Mesendoderm (in vitro differentiated cells): Measurements from ENCODE around the gene LBX1.
"Not testable (repeated sequence)": the region's sequence is repeated elsewhere in the genome, so short reads cannot be mapped to it uniquely, and the experiment has no call there.

ENCODE experiments used
- DNase-seq: peaks from one replicate; pipeline ENCODE4 v3.0.0; 2013
- H2AK5ac ChIP-seq: 2 replicates; pipeline ENCODE4 v1.6.1; 2013; ENCODE audit warnings: low read length, inconsistent platforms
- H2BK120ac ChIP-seq: 2 replicates; pipeline ENCODE4 v1.6.1; 2013; ENCODE audit warnings: low read depth, mild to moderate bottlenecking, low read length, moderate library complexity, mixed read lengths
- H2BK15ac ChIP-seq: replicated peaks from 2 replicates; pipeline ENCODE4 v1.6.1; 2013; ENCODE audit warnings: low read depth, mild to moderate bottlenecking, moderate library complexity
- H2BK5ac ChIP-seq: 2 replicates; pipeline ENCODE4 v1.6.1; 2013; ENCODE audit warnings: low read length, inconsistent platforms
- H3K18ac ChIP-seq: 2 replicates; pipeline ENCODE4 v1.6.1; 2013; ENCODE audit warnings: mild to moderate bottlenecking, low read length, mixed read lengths
- H3K23ac ChIP-seq: one replicate; pipeline ENCODE4 v1.6.1; 2013; ENCODE audit warnings: low read length
- H3K27ac ChIP-seq: 2 replicates; pipeline ENCODE4 v1.5.1; 2013; ENCODE audit warnings: low read depth, mild to moderate bottlenecking, inconsistent platforms, low read length, moderate library complexity
- H3K27me3 ChIP-seq: 2 replicates; pipeline ENCODE4 v1.6.1; 2013; ENCODE audit warnings: low read length, control low read depth, mild to moderate bottlenecking, inconsistent platforms; ENCODE audit not compliant: insufficient read depth, poor library complexity
- H3K36me3 ChIP-seq: 2 replicates; pipeline ENCODE4 v1.6.1; 2013; ENCODE audit warnings: low read length, inconsistent platforms; ENCODE audit not compliant: control insufficient read depth, insufficient read depth
- H3K4ac ChIP-seq: one replicate; pipeline ENCODE4 v1.6.1; 2013; ENCODE audit warnings: low read depth, mild to moderate bottlenecking, low read length, moderate library complexity
- H3K4me1 ChIP-seq: 2 replicates; pipeline ENCODE4 v1.6.1; 2013; ENCODE audit warnings: low read depth, low read length, inconsistent platforms; ENCODE audit not compliant: control insufficient read depth
- H3K4me2 ChIP-seq: 2 replicates; pipeline ENCODE4 v1.6.1; 2013; ENCODE audit warnings: low read length
- H3K4me3 ChIP-seq: 2 replicates; pipeline ENCODE4 v1.5.1; 2013; ENCODE audit warnings: mild to moderate bottlenecking, low read length
- H3K56ac ChIP-seq: one replicate; pipeline ENCODE4 v1.6.1; 2013; ENCODE audit warnings: low read length
- H3K79me1 ChIP-seq: 2 replicates; pipeline ENCODE4 v1.6.1; 2013; ENCODE audit warnings: low read length, inconsistent platforms
- H3K79me2 ChIP-seq: 2 replicates; pipeline ENCODE4 v1.6.1; 2013; ENCODE audit warnings: mild to moderate bottlenecking, low read length; ENCODE audit not compliant: control insufficient read depth, insufficient read depth
- H3K9ac ChIP-seq: 2 replicates; pipeline ENCODE4 v1.6.1; 2013; ENCODE audit warnings: low read length, inconsistent platforms
- H4K5ac ChIP-seq: one replicate; pipeline ENCODE4 v1.6.1; 2013; ENCODE audit warnings: low read length
- H4K8ac ChIP-seq: one replicate; pipeline ENCODE4 v1.6.1; 2013; ENCODE audit warnings: low read depth, mild to moderate bottlenecking, control low read depth, low read length, moderate library complexity
- WGBS: extraction: QIAGEN DNeasy Blood & Tissue Kit; methylation state at CpG from one replicate; pipeline ENCODE4 v1.1.7; 2013; ENCODE audit warnings: low lambda C conversion rate, missing lambda C conversion rate; ENCODE audit not compliant: insufficient coverage; ENCODE audit errors: extremely low coverage; 5-methylcytosine and 5-hydroxymethylcytosine counted together

Gene LBX1

DNA sequence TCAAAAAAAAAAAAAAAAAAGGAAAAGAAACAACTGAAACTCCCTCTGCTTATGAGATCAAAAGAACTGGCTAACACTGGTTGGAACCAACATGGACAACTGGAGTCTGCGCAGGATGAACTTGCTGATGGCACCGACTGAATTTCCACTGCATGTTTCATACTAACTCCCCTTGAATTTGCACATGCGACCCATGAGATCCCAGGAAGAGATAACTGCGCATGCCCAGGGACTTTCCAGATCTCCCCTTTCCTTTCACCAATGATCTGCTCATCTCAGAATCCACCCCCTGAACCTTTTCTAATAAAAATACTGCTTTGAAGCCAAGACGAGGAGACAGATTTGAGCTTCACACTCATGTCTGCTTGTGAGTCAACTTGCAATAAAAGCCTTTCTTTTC is 20.7 kb downstream of the LBX1 start:
- no CpG with 5 or more reads among the region's 5 CpGs for WGBS
- Histone ChIP-seq H2BK15ac (no peak overlapping the region), H3K4me1 (no peaks in the 10 kb centered on the region)

DNA sequence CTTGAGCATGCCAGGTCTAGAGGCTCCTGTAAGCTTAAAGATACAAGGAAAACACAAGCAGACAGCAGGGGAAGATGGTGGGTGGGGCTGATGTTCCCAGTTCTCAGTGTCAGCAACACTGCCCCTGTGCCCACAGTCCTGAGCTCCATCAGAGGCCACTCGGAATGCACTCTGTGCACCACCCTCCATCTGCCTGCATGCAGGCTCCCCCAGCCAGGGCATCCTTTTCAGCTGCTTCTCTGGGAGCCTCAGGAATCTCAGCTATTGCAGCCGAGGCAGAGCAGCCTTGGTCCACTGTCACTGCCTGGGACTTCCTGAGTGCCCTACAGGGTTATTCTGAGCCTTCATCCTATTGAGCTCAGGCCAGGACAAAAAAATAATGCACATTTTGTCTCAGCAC is 22.2 kb downstream of the LBX1 start:
- Histone ChIP-seq H3K4me3 (no peak overlapping the region), H3K56ac (no peak overlapping the region), H3K4me2 (no peak overlapping the region), H3K4me1 (no peaks in the 10 kb centered on the region), H2AK5ac (no peak overlapping the region), H3K27ac (no peak overlapping the region), H3K9ac (no peak overlapping the region), H3K18ac (no peak overlapping the region), H3K79me2 (no peaks in the 10 kb centered on the region), H3K23ac (no peak overlapping the region), H2BK15ac (no peak overlapping the region), H3K4ac (no peak overlapping the region), H4K5ac (no peak overlapping the region), H3K27me3 (peaks cover 2% of the 10 kb centered on the region), H3K36me3 (no peaks in the 10 kb centered on the region), H4K8ac (no peak overlapping the region), H3K79me1 (no peaks in the 10 kb centered on the region), H2BK5ac (no peak overlapping the region), H2BK120ac (no peak overlapping the region)
- WGBS: no CpG with 5 or more reads among the region's 2 CpGs
- no peak for DNase-seq

More for the DNA sequence above, 20.7 kb downstream of the LBX1 start:
- no peak overlapping the region for H4K5ac ChIP-seq
- no peak overlapping the region for H3K4me3 ChIP-seq
- H2BK5ac ChIP-seq: no peak overlapping the region
- no peak overlapping the region for H3K4ac ChIP-seq
- no peaks in the 10 kb centered on the region for H3K79me2 ChIP-seq
- H2AK5ac ChIP-seq: no peak overlapping the region
- H3K18ac ChIP-seq: no peak overlapping the region
- H3K79me1 ChIP-seq: no peaks in the 10 kb centered on the region
- no peak overlapping the region for H2BK120ac ChIP-seq
- H3K56ac ChIP-seq: no peak overlapping the region
- no peak for DNase-seq
- no peak overlapping the region for H3K9ac ChIP-seq
- H3K27ac ChIP-seq: no peak overlapping the region
- H3K36me3 ChIP-seq: no peaks in the 10 kb centered on the region
- H3K27me3 ChIP-seq: peaks cover 2% of the 10 kb centered on the region
- no peak overlapping the region for H3K4me2 ChIP-seq
- H4K8ac ChIP-seq: no peak overlapping the region
- H3K23ac ChIP-seq: no peak overlapping the region

DNA sequence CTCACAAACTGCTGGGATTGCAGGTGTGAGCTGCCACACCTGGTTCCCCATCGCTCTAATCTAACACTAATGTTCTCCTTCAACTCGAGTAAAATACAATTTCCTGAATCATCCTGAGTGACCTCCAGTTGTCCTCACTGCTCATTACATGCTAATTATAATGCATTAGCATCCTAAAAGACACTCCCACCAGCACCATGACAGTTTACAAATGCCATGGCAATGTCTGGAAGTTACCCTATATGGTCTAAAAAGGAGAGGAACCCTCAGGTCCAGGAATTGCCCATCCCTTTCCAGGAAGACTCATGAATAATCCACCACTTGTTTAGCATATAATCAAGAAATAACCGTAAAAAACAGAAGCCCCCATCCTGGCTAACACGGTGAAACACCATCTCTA is 26.6 kb downstream of the LBX1 start:
- H3K18ac ChIP-seq, H3K4me3 ChIP-seq, H3K79me2 ChIP-seq, H3K27ac ChIP-seq, H4K5ac ChIP-seq, H3K56ac ChIP-seq, H3K9ac ChIP-seq, H3K36me3 ChIP-seq, H2AK5ac ChIP-seq, H4K8ac ChIP-seq, H2BK120ac ChIP-seq, H2BK15ac ChIP-seq, H3K4me2 ChIP-seq, H3K79me1 ChIP-seq, DNase-seq, H3K4ac ChIP-seq, H3K27me3 ChIP-seq, H3K4me1 ChIP-seq, H2BK5ac ChIP-seq, H3K23ac ChIP-seq: not testable (repeated sequence)
- no CpG with 5 or more reads among the region's 4 CpGs for WGBS

DNA sequence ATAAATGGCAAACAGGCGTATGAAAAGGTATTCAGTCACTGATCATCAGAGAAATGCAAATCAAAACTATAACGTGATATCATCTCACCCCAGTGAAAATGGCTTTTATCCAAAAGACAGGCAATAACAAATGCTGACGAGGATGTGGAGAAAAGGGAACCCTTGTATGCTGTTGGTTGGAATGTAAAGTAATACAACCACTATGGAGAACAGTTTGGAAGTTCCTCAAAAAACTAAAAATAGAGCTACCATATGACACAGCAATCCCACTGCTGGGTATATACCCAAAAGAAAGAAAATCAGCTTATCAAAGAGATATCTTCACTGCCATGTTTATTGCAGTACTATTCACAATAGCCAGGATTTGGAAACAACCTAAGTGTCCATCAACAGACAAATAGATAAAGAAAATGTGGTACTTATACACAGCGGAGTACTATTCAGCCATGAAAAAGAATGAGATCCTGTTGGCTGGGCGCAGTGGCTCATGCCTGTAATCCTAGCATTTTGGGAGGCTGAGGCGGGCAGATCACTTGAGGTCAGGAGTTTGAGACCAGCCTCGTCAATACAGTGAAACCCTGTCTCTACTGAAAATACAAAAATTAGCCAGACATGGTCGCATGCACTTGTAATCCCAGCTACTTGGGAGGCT is 30.8 kb downstream of the LBX1 start:
- not testable (repeated sequence) for H3K4ac ChIP-seq, H3K79me2 ChIP-seq, H3K9ac ChIP-seq, H4K5ac ChIP-seq, H3K23ac ChIP-seq, H3K56ac ChIP-seq, H3K4me1 ChIP-seq, DNase-seq, H3K18ac ChIP-seq, H2BK120ac ChIP-seq, H3K27ac ChIP-seq, H3K79me1 ChIP-seq, H2BK15ac ChIP-seq, H3K36me3 ChIP-seq, H3K4me3 ChIP-seq, H3K4me2 ChIP-seq, H3K27me3 ChIP-seq, H2AK5ac ChIP-seq, H2BK5ac ChIP-seq, H4K8ac ChIP-seq
- no CpG with 5 or more reads among the region's 8 CpGs for WGBS

- no peak overlapping the region for H3K23ac ChIP-seq
- no peak overlapping the region for H3K4ac ChIP-seq
- no peak overlapping the region for H2BK120ac ChIP-seq
- no peaks in the 10 kb centered on the region for H3K36me3 ChIP-seq
- no peaks in the 10 kb centered on the region for H3K79me1 ChIP-seq
- H3K18ac ChIP-seq: no peak overlapping the region
- H3K4me2 ChIP-seq: no peak overlapping the region
- no peak overlapping the region for H3K4me3 ChIP-seq
- no peak overlapping the region for H3K9ac ChIP-seq
- no peak overlapping the region for H2BK5ac ChIP-seq
- no peak overlapping the region for H2BK15ac ChIP-seq
- H3K79me2 ChIP-seq: no peaks in the 10 kb centered on the region
- DNase-seq: no peak
- H3K56ac ChIP-seq: no peak overlapping the region
- H4K5ac ChIP-seq: no peak overlapping the region
- H3K4me1 ChIP-seq: no peaks in the 10 kb centered on the region
- no peaks in the 10 kb centered on the region for H3K27me3 ChIP-seq
- no CpG with 5 or more reads among the region's 5 CpGs for WGBS
- no peak overlapping the region for H2AK5ac ChIP-seq
- no peak overlapping the region for H4K8ac ChIP-seq
- H3K27ac ChIP-seq: no peak overlapping the region
Observed at GRCh38 chr10:101195921-101196320, 33.3 kb downstream of the LBX1 start.
